ENCODE measurements around the gene ACTL7A. TPM values are rescaled to one million over a fixed set of nuclear protein-coding genes. Genes with fewer than 3 reads are reported as not detected.

Gene ACTL7A
- total and polyA plus RNA-seq, 9 of the 15 experiments (the other 6 are each of a cell fraction or from before 2014, with no cell fraction given): not detected

DNA sequence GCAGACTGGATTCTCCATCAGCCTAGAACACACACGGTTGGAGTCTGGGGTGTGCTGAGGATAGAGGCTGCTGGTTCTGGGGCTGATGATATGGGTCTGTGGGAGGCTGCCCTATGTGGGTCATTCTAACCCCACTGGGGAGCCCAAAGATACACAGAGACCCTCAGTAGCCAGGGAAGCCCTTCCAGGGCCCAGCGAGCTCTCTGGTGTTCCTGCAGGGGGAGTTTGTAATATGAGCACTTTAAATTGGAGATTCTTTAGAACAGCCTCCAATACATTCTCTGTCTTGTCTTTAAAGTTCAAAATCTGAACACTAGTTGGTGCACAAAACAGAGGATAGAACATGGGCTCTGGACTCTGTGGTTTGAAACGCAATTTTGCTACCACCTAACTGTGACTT is 2.4 kb downstream of the ACTL7A start (continued):
- TF ChIP-seq PKNOX1 (IDR thresholded peaks at IDR 0.05) (no peak), SRSF9 (IDR thresholded peaks at IDR 0.05; ENCODE audit: borderline replicate concordance, low read depth, low read length) (no peak), NRF1 (conservative IDR thresholded peaks at IDR 0.05 in 1 of 2, IDR thresholded peaks at IDR 0.05 in 1 of 2) (no peak), RAD21 (CRISPR knock-in tag; conservative IDR thresholded peaks at IDR 0.05 in 1 of 2, IDR thresholded peaks at IDR 0.05 in 1 of 2) (0 out of 4 replicates have a peak, but pooled peaks of 1 of the 2 experiments have one; percentile 5), NELFE (IDR thresholded peaks at IDR 0.05; ENCODE audit: insufficient read depth, insufficient read length) (no peak), TCFL5 (CRISPR knock-in tag; conservative IDR thresholded peaks at IDR 0.05) (no peak)
- TF ChIP-seq, protein P1, sequence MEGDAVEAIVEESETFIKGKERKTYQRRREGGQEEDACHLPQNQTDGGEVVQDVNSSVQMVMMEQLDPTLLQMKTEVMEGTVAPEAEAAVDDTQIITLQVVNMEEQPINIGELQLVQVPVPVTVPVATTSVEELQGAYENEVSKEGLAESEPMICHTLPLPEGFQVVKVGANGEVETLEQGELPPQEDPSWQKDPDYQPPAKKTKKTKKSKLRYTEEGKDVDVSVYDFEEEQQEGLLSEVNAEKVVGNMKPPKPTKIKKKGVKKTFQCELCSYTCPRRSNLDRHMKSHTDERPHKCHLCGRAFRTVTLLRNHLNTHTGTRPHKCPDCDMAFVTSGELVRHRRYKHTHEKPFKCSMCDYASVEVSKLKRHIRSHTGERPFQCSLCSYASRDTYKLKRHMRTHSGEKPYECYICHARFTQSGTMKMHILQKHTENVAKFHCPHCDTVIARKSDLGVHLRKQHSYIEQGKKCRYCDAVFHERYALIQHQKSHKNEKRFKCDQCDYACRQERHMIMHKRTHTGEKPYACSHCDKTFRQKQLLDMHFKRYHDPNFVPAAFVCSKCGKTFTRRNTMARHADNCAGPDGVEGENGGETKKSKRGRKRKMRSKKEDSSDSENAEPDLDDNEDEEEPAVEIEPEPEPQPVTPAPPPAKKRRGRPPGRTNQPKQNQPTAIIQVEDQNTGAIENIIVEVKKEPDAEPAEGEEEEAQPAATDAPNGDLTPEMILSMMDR (IDR thresholded peaks at IDR 0.05 in 2 of 3, conservative IDR thresholded peaks at IDR 0.05 in 1 of 3; ENCODE audit: insufficient read depth in 2 of 3, low read depth in 1 of 3, low read length in 3 of 3): peak; percentile 14 to 16 (median 16); a peak in 1 of 6 replicates

- ChIA-PET CTCF (ENCODE audit: low intra/inter-chr PET ratio) (no interaction called here), POLR2A (interaction anchor here (0.9 kb wide), 1 partner anchor 19 kb away, joined by 3 read pairs; no protein-coding TSS in a partner anchor)
- H4K20me1 ChIP-seq (replicated peaks; ENCODE audit: control insufficient read depth, insufficient read depth, low read length): no peaks in the 10 kb centered on the region
- no peak overlapping the region for H3K4me2 ChIP-seq (ENCODE audit: insufficient read depth, low read length)
- H3K4me3 ChIP-seq: no peak overlapping the region
- peaks cover 18% of the 10 kb centered on the region; the same call in 2 of the 3 replicates for H3K36me3 ChIP-seq (ENCODE audit: control insufficient read depth, insufficient read depth, low read length)
- WGBS (ENCODE audit: insufficient coverage, low coverage, missing lambda C conversion rate): 58% methylated on average over 4 of the region's 4 CpGs
- intact Hi-C loops (cut with micrococcal nuclease) (no loop called here), in situ Hi-C loops (cut with MboI) (no loop called here)
- no peak overlapping the region for H2AFZ ChIP-seq (ENCODE audit: low read depth, low read length)
- FAIRE-seq (no peak), ATAC-seq (no peak), DNase-seq (ENCODE audit: extremely low read depth in 1 of 4, low spot score in 3 of 4) (no peak)
- no peaks in the 10 kb centered on the region for H3K79me2 ChIP-seq (ENCODE audit: control insufficient read depth, insufficient read depth, low read length)
- H3K9me3 ChIP-seq (replicated peaks; ENCODE audit: control insufficient read depth, insufficient read depth, low read depth, low read length): no peaks in the 10 kb centered on the region
- H3K9me1 ChIP-seq (ENCODE audit: control insufficient read depth, insufficient read depth, low read length): no peaks in the 10 kb centered on the region
- H3K4me1 ChIP-seq (replicated peaks in 1 of 2; ENCODE audit: control insufficient read depth in 2 of 2, insufficient read depth in 2 of 2, low read length in 2 of 2): no peaks in the 10 kb centered on the region
- no peaks in the 10 kb centered on the region; a peak in 1 of 5 replicates for H3K27me3 ChIP-seq (ENCODE audit: control insufficient read depth in 2 of 2, insufficient read depth in 2 of 2, low read length in 2 of 2)
- no peak overlapping the region for H3K27ac ChIP-seq (ENCODE audit: extremely low read depth, low read depth, low read length)
- H3K9ac ChIP-seq (ENCODE audit: insufficient read depth in 1 of 2, low read depth in 2 of 2, low read length in 2 of 2): no peak overlapping the region
- no TSS peak for BruUV-seq (replicated peaks)
- TF ChIP-seq SPI1 (IDR thresholded peaks at IDR 0.05; ENCODE audit: borderline replicate concordance, low read depth, low read length): no peak
- TF ChIP-seq BACH1 (tag; IDR thresholded peaks at IDR 0.05): no peak
- no peak for TF ChIP-seq RAD21 (CRISPR knock-in tag; conservative IDR thresholded peaks at IDR 0.05 in 1 of 2, IDR thresholded peaks at IDR 0.05 in 1 of 2)
- no peak for TF ChIP-seq TAF9B (IDR thresholded peaks at IDR 0.05; ENCODE audit: partially characterized antibody)
- TF ChIP-seq CBX8 (IDR thresholded peaks at IDR 0.05; ENCODE audit: borderline replicate concordance, extremely low read depth, low read depth, low read length, poor library complexity, severe bottlenecking): no peak
- no peak for TF ChIP-seq KDM1A (IDR thresholded peaks at IDR 0.05)
- TF ChIP-seq ZNF507 (tag; conservative IDR thresholded peaks at IDR 0.05): no peak
- TF ChIP-seq, protein P2, sequence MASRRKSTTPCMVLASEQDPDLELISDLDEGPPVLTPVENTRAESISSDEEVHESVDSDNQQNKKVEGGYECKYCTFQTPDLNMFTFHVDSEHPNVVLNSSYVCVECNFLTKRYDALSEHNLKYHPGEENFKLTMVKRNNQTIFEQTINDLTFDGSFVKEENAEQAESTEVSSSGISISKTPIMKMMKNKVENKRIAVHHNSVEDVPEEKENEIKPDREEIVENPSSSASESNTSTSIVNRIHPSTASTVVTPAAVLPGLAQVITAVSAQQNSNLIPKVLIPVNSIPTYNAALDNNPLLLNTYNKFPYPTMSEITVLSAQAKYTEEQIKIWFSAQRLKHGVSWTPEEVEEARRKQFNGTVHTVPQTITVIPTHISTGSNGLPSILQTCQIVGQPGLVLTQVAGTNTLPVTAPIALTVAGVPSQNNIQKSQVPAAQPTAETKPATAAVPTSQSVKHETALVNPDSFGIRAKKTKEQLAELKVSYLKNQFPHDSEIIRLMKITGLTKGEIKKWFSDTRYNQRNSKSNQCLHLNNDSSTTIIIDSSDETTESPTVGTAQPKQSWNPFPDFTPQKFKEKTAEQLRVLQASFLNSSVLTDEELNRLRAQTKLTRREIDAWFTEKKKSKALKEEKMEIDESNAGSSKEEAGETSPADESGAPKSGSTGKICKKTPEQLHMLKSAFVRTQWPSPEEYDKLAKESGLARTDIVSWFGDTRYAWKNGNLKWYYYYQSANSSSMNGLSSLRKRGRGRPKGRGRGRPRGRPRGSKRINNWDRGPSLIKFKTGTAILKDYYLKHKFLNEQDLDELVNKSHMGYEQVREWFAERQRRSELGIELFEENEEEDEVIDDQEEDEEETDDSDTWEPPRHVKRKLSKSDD (conservative IDR thresholded peaks at IDR 0.05; ENCODE audit: low read length): no peak
- TF ChIP-seq ZKSCAN1 (IDR thresholded peaks at IDR 0.05; ENCODE audit: low read depth, low read length): no peak
Measured at GRCh38 chr9:108865037-108865436, 3.0 kb downstream of the ACTL7A start.

All from K562 (cell line).